GM20431 (cell line): ENCODE measurements around the gene HSPA4.
"Not testable (repeated sequence)": the region's sequence is repeated elsewhere in the genome, so short reads cannot be mapped to it uniquely, and the experiment has no call there.

Experiments
- in situ Hi-C: fragments of 300-500 bp; cut with MseI, MboI; formaldehyde crosslinking; loops from one replicate; pipeline ENCODE4 v1.15.0; 2020; ENCODE audit warnings: low sequenced_read_pairs; ENCODE audit not compliant: unreplicated experiment

Gene HSPA4

DNA sequence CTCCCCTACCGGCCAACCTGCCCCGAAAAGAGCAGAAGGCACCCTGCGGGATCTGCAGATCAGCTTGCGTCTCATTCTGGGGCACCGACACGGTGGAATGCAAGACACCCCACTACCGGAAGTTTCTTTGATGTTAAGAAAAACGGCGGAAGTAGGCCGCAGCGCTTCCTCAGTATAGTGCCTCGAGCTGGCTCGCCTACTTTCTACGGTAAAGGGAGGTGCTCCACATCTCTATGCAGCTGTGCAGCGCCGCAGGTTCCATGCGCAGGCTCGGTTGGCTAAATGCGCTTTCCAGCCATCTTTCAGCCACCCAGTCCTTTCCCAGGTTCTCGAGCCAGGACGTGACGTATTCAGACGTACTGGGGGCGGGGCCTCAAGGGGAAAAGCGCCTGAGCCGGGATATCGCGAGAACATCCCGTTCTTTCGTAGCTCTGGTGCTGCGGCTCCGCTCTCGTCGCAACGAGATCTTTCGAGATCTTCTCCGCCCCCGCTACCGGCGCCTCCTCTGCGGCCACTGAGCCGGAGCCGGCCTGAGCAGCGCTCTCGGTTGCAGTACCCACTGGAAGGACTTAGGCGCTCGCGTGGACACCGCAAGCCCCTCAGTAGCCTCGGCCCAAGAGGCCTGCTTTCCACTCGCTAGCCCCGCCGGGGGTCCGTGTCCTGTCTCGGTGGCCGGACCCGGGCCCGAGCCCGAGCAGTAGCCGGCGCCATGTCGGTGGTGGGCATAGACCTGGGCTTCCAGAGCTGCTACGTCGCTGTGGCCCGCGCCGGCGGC lies at the start of gene HSPA4:
TSS of gene HSPA4 (plus strand) at position 472 of the 775 bp plus-strand sequence. CDS start at position 710, 238 bp downstream.
- in situ Hi-C loops, result no loop called here

DNA sequence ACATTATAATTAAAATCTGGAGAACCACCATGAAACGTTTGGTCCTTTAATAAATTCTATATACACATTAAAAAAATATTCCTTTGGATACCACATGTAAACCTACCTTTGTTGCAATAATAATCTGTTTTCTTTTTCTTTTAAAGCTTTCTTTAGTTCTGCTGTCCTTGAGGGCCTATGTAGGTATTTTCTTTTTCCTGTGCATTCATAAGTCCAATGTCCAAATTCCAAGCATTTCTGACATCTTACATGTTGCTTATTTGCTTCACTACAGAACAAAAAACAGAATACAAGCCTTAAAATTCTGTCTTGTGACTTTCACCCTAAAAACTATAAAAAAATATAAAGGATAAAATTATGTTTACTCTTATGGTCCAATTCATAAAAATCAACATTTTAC lies 45.2 kb upstream of the HSPA4 start:
- in situ Hi-C loops, result no loop called here

DNA sequence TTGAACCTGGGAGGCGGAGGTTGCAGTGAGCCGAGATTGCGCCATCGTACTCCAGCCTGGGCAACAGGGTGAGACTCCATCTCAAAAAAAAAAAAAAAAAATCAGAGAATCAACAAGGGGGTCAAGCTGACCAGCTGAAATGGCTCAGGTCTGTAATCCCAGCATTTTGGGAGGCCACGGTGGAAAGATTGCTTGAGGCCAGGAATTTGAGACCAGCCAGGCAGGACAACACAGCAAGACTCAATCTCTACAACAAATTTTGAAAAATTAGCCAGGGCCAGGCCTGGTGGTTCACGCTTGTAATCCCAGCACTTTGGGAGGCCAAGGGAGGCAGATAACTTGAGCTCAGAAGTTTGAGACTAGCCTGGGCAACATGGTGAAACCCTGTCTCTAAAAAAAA lies 43.4 kb upstream of the HSPA4 start:
- in situ Hi-C loops, result not testable (repeated sequence)

DNA sequence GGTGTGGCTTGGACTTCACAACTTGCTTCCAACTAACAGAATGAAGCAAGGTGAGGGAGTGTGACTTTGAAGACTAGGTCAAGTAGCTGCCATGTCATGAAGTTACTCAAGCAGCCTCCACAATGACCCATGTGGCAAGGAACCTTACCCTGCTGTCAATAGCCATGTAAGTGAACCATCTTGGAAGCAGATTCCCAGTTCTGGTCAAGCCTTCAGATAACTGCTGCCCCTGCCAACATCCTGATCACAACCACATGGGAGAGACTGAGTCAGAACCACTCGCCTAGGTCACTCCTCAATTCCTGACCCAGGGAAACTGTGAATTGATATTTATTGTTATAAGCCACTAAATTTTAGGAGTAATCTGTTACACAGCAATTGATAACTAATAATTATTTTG lies 36.3 kb upstream of the HSPA4 start:
- in situ Hi-C loops, result no loop called here

DNA sequence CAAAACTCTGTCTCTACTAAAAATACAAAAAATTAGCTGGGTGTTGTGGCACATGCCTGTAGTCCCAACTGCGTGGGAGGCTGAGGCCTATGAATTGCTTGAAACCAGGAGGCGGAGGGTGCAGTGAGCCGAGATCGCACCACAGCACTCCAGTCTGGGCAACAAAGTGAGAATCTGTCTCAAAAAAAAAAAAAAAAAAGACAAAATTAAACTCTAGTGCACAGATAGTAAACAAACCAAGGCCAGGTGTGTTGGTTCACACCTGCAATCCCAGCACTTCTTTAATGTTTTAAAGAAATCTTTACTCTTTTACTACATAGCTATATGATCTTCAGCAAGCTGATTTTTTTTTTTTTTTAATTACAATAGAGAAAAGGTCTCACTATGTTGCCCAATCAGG lies 33.8 kb upstream of the HSPA4 start:
- in situ Hi-C loops, result no loop called here

DNA sequence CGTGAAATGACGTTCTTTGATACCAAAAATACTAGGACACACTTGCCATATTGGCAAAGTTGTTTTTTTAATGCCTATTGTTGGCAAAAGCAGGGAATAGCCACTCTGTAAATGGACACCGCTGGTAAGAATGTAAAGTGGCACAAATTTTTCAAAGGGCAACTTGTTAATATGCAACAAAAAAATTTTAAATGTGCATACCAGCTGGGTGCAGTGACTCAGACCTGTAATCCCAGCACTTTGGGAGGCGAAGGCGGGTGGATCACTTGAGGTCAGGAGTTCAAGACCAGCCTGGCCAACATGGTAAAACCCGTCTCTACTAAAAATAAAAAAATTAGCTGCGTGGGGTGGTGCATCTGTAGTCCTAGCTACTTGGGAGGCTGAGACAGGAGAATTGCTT lies 32.3 kb upstream of the HSPA4 start:
- in situ Hi-C loops, result not testable (repeated sequence)

DNA sequence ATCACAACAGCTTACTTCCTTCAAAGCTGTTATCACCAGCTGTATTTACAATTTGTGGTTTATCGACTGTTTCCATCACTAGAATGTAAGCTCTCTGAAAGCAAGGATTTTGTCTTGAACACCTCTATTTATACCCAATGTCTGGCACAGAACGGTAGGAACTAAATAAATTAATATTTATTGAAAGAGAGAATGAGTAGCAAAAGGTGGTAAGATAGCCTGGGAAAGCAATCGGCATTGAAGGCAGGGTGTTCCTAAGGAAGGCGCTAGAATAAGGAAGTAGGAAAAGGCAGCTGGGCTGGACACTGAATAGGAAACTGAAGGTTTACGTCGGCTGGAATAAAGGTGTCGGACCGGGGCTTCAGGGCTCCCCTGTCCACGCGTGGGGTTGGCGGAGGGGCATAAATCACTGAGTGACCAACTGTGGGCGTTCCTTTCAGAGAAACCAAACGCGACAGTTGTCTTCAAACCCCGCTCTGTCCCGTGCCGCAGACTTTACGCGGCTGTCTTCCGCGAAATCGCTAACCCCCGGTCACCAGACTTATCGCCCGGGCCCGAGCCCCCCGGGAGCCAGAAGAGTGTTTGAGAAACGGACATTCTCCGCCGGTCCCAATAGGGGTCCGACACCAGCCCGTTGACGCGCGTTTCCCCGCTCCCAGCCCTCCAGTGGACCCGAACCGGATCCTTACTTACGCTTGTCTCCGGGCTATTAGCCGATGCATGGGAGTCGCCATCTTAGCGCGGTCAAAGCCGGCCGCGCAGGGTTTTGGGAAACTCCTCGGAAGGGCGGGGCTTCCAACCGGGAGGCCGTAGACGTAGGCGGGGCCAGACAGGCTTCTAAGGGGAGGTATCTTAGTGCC lies 25.8 kb upstream of the HSPA4 start, which contains the start of gene ZCCHC10:
TSS of gene ZCCHC10 (minus strand) at position 746 of the 860 bp plus-strand sequence. CDS start at position 734, 12 bp downstream.
- in situ Hi-C loops, result no loop called here

DNA sequence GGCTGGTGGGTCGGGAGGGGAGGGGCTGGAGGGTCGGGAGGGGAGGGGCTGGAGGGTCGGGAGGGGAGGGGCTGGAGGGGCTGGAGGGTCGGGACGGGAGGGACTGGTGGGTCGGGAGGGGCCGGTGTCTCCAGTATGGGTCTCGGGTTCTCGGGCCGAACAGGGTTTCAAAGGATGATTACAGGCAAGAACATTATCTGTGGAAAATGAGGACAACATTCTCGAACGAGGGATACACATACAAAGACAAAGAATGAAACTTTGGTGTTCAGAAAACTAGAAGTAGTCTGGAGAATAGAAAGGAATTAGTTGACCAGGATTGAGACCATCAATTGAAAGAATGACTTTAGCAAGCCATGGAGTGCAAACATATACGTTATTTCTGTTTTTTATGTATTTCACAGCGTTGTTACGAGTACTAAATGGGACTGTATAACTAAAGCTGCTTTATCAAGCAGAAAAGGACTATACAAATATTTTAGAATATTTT lies 25.1 kb upstream of the HSPA4 start:
- in situ Hi-C loops, result no loop called here

DNA sequence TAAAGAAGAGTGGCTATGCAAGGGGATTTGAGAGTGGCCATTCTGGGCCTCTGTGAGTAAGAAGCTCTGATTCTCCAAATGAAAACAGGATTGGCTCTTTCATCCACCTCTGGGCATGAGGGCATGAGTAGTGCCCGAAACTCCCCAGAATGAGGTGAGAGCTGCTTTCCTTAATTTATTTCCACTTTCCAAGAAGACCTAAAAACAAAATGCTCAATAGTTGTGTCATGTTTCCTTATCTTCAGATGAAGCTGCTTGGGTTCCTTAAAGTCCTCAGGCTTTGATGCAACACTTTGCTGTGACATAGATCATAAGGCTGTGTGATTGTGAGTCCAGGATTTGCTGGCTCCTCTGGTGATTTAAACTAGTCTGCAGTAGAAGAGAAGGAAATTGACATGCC lies 22.4 kb upstream of the HSPA4 start:
- in situ Hi-C loops, result no loop called here

DNA sequence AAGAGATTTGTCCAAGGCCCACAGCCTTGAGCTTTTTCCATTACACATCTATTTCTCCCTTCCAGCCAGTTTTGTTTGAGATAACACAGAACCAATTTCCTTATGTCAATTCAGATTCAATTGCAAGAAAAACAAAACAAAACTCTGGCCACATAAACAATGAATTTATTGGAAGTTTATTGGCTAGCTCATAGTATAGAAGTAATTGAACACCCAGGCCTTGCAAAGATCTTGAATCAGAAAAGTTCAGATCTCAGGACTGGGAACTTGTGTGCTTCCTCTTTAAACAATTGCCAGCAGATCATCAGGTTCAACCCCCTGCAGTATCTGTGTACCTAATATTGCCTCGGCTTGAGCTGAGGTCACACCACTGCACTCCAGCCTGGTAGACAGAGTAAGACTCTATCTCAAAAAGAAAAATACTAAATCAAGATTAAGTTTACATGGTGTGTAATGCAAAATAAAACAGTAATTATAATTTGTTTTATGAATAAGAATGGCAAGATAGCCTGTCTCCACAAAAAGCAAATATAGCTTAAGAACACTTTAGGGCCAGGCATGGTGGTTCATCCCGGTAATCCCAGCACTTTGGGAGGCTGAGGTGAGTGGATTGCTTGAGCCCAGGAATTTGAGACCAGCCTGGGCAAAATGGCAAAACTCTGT lies 21.3 kb upstream of the HSPA4 start:
- in situ Hi-C loops, result no loop called here

DNA sequence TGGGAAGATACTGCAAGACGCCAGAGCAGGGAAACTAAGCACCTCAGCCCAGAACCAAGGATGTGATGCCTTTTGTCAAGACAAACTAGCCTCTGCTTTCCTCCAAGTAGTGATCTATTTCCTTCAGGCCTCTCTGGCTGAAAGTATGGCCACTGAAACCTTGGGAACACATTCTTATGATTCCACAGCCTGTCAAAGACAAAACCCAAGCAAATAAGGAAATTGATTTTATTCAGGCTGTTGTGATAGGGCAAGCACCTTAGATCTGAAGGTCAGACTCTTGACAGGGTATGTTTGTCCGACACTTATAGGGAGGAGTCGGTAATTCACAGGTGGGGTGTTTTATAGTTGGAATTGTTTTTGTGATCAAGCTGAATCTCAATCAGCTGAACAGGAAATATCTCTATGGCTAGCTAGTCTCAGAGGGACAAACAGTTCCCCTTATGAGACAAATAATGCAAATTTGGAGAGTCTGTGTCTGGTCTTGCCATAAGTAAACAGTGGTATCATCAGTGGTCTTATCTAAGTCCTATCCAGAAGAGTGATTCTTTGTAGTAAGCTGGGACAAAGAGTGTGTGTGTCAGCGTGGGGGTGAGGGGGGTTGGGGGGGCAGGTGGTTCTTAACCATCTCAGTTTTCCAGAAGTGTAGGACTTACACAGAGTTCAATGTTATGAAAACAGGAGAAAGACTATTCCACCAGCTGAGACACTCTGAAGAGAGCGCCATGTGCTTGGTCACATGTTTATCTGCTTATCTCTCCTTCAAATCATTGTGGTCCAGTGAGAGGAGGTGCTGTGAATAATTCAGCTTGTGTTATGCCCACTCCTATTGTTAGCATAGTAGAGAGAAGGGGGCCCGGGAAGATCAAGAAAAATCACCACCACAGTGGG lies 18.7 kb upstream of the HSPA4 start:
- in situ Hi-C loops, result no loop called here

DNA sequence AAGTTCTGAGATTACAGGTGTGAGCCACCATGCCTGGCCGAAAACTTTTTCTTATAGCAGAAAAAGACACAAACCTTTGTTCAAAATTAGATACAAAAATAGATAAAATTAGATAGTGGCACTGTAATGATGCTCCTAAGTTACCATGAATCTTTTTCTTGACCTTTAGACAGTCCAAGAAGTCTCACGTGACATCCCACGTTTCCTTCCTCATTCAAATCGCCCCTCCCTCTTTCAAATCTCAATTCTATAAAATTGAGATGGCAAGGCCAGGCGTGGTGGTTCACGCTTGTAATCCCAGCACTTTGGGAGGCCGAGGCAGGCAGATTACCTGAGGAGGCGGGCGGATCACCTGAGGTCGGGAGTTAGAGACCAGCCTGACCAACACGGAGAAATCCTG lies 17.7 kb upstream of the HSPA4 start:
- in situ Hi-C loops, result no loop called here

DNA sequence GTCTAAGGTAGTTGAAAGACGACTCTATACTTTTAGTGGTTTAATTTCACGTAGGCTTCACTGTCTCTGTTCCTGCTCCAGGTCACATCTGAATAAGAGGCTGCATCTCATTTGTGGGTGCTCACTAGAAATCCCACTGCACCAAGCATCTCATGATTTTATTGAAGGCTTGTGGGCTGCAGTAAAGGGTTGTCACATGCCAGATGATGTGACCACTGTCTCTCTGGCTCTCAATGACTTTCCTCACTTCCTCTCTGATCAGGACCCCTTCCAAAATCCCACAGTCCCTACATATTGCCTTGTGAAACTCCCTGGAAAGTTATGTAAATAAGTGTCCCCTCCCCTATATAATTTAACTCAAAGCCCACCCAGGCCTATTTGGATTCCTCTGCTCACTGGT lies 16.6 kb upstream of the HSPA4 start:
- in situ Hi-C loops, result no loop called here

DNA sequence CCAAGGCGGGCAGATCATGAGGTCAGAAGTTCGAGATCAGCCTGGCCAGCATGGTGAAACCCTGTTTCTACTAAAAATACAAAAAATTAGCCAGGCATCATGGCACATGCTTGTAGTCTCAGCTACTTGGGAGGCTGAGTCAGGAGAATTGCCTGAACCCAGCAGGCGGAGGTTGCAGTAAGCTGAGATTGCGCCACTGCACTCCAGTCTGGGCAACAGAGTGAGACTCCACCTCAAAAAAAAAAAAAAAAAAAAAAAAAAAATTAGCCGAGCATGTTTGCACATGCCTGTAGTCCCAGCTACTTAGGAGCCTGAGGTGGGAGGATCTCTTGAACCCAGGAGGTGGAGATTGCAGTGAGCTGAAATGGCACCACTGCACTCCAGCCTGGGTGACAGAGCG lies 15.1 kb upstream of the HSPA4 start:
- in situ Hi-C loops, result not testable (repeated sequence)

DNA sequence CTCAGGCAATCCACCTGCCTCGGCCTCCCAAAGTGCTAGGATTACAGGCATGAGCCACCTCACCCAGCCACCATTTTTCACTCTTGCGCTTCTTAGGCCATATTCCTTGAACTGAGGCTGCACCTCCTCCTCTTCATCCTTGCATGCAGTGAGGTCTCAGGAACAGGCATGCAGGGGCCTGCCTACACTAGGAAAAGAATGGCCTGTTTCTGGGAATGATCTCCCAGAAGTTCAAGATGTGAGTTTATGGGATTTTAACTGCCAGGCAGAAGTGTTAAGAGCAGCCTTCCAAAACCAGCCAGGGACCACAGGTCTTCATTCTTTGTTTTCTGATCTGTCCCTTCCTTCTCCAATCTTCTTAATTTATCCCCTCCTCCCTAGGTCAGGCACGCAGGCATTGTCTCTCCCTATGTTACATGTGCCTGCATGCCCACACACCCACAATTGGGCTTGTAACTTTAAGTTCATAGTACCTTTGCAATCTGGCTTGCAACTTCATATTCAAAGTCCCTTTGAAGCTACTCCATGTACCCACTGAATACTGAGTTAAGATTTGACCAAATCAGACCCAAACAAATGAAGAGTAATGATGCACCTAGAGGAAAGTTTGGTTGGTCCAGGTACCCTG lies 10.5 kb upstream of the HSPA4 start:
- in situ Hi-C loops, result no loop called here

DNA sequence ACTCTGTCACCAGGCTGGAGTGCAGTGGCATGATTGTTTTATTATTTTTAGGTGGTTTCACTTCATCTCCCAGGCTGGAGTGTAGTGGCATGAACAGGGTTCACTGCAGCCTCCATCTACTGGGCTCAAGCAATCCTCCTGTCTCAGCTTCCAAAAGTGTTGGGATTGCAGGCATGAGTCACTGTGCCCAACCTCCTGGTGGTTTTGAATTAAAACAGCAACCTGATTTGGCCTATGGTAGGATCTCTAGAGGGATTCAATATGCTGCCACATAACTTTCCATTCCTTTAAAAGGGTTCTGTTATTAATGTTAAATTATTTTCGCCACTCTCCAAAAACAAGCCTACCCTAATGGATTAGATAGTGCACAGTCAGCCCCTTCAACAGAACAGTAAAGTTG lies 9.9 kb upstream of the HSPA4 start:
- in situ Hi-C loops, result no loop called here

DNA sequence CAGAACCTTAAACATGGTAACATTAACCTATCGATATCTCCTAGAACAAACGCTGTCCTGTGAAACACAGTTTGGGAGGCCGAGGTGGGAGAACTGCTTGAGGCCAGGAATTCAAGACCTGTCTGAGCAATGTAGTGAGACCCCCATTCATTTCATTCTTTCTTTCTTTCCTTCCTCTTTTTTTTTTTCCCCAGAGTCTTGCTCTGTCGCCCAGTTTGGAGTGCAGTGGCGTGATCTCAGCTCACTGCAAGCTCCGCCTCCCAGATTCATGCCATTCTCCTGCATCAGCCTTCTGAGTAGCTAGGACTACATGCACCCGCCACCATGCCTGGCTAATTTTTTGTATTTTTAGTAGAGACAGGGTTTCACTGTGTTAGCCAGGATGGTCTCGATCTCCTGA lies 5.3 kb upstream of the HSPA4 start:
- in situ Hi-C loops, result not testable (repeated sequence)

DNA sequence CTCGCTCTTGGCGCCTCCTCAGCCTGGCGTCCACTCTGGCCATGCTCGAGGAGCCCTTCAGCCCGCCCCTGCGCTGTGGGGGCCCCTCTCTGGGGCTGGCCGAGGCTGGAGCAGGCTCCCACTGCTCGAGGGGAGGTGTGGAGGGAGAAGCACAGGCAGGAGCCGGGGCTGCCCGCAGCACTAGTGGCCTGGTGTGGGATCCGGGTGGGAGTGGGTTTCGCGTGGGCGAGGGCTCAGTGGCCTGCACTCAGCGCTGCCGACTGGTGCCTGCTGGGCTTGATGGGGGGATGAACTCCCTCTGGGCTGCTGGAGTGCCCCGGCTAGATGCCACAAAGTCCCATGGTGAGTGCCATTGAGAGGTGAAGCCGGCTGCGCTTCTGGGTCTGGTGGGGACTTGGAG lies 4.4 kb upstream of the HSPA4 start:
- in situ Hi-C loops, result no loop called here
